ENCODE data around the gene SHLD1. TPM values are rescaled to one million over a fixed set of nuclear protein-coding genes. Genes with fewer than 3 reads are reported as not detected.

The SHLD1 gene
- total and polyA plus RNA-seq, 4 donors = 2.3 to 9.5 (median 4.0) TPM

DNA sequence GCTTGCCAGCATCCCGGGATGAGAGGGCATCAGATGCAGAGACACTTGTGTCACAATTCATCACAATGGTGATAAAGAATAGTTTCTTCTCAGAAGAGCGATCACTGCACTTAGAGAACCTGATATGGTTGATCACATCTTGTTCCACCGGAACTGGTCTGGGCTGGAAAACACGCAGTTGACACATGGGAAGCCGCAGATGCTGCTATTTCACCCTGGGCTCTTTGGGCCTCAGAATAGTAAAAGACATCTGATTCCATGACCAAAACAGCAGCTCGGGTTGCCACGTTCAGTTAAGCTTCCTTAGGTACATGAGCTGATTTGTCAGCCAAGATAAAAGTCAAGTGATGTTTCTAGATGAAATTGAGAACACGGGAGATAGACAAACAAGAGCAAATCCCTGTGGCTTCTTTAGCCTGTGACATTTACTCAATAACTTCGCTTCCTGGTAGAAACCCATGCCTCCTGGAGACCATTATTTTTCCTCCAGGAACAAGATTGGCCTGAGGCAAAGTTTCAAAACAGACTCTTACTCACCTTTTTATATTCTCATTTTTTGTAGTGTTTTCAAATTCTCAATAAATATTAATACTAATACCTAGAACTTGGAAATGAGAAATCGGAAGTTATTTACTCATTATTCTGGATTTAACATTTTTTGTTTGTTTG lies 140.7 kb downstream of the SHLD1 start:
- DNase-seq (no peak), ATAC-seq (ENCODE audit: low FRiP score) (no peak)
- Histone ChIP-seq H3K4me1 (ENCODE audit: control insufficient read depth in 1 of 2, insufficient read depth in 2 of 2, low read length in 2 of 2) (no peaks in the 10 kb centered on the region), H3K36me3 (ENCODE audit: control insufficient read depth in 1 of 2, insufficient read depth in 2 of 2, low read length in 1 of 2) (no peaks in the 10 kb centered on the region), H3K27me3 (ENCODE audit: control insufficient read depth in 1 of 2, insufficient read depth in 2 of 2, low read length in 1 of 2) (no peaks in the 10 kb centered on the region), H3K27ac (ENCODE audit: low read depth in 1 of 2, low read length in 2 of 2) (no peak overlapping the region), H3K9me3 (ENCODE audit: control insufficient read depth, low read length) (no peaks in the 10 kb centered on the region), H3K4me3 (ENCODE audit: low read length in 2 of 2) (no peak overlapping the region)
- intact Hi-C loops (cut with DNase I) = no loop called here
- WGBS, 2 donors = 73 to 77% methylated on average over 10 of the region's 10 CpGs

DNA sequence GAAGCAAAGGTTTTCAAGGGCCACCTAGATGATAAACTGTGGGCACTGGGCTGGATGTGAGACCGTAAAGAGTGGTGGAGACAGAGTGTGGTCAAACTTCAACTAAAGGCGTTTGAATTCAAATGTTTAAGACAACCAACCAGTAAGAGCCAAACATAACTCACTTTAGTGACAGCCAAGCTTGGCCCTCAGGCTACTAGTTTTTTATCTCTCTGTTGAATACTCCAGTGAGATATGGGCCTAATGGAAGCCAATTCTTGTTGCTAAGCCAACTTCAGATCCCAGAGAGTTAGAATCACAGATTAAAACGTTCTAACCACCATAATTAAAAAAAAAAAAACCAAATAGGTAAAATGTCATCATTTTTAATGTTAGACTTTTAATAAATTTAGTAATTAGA lies 142.9 kb downstream of the SHLD1 start:
- no peak for ATAC-seq (ENCODE audit: low FRiP score)
- Histone ChIP-seq H3K9me3 (ENCODE audit: control insufficient read depth, low read length) (peaks cover 2% of the 10 kb centered on the region), H3K4me3 (ENCODE audit: low read length in 2 of 2) (no peak overlapping the region), H3K36me3 (ENCODE audit: control insufficient read depth in 1 of 2, insufficient read depth in 2 of 2, low read length in 1 of 2) (no peaks in the 10 kb centered on the region), H3K4me1 (ENCODE audit: control insufficient read depth in 1 of 2, insufficient read depth in 2 of 2, low read length in 2 of 2) (no peaks in the 10 kb centered on the region), H3K27ac (ENCODE audit: low read depth in 1 of 2, low read length in 2 of 2) (no peak overlapping the region), H3K27me3 (ENCODE audit: control insufficient read depth in 1 of 2, insufficient read depth in 2 of 2, low read length in 1 of 2) (no peaks in the 10 kb centered on the region)
- intact Hi-C loops (cut with DNase I) = no loop called here
- DNase-seq = no peak
- WGBS, 2 donors = 35 to 42% methylated on average over 3 of the region's 3 CpGs

- 82% methylated on average over 2 of the region's 2 CpGs for WGBS, 2 donors
- intact Hi-C loops (cut with DNase I) = no loop called here
Measured at GRCh38 chr20:5893621-5894020, 143.4 kb downstream of the SHLD1 start.

DNA sequence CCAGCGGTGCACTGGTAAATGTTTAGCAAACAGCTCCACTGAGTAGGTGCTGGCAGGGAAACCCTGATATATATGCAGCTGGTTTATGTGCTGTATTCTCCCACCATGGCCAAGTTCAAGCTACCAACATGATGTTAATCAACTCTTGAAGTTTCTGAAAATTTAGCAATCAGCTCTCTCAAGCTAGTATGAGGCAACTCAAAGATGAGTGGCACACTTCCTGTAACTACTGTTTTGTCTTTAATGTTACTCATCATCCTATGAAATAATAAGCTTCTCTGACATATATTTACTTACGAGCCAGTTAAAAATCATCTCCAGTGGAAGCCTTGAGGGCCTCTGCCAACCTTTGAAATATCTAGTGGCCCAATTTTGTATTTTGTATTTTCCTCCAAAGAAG lies 145.4 kb downstream of the SHLD1 start:
- H3K4me3 ChIP-seq (ENCODE audit: low read length in 2 of 2) = no peak overlapping the region
- WGBS, 2 donors = 79% methylated on average over 2 of the region's 2 CpGs
- intact Hi-C loops (cut with DNase I) = no loop called here
- H3K36me3 ChIP-seq (ENCODE audit: control insufficient read depth in 1 of 2, insufficient read depth in 2 of 2, low read length in 1 of 2) = no peaks in the 10 kb centered on the region
- no peak overlapping the region for H3K27ac ChIP-seq (ENCODE audit: low read depth in 1 of 2, low read length in 2 of 2)
- no peak for ATAC-seq (ENCODE audit: low FRiP score)
- no peak for DNase-seq
- H3K27me3 ChIP-seq (ENCODE audit: control insufficient read depth in 1 of 2, insufficient read depth in 2 of 2, low read length in 1 of 2) = no peaks in the 10 kb centered on the region
- H3K9me3 ChIP-seq (ENCODE audit: control insufficient read depth, low read length) = peaks cover 2% of the 10 kb centered on the region
- H3K4me1 ChIP-seq (ENCODE audit: control insufficient read depth in 1 of 2, insufficient read depth in 2 of 2, low read length in 2 of 2) = no peaks in the 10 kb centered on the region

More at GRCh38 chr20:5893621-5894020, 143.4 kb downstream of the SHLD1 start:
- Histone ChIP-seq H3K36me3 (ENCODE audit: control insufficient read depth in 1 of 2, insufficient read depth in 2 of 2, low read length in 1 of 2) (no peaks in the 10 kb centered on the region), H3K9me3 (ENCODE audit: control insufficient read depth, low read length) (peaks cover 2% of the 10 kb centered on the region), H3K4me1 (ENCODE audit: control insufficient read depth in 1 of 2, insufficient read depth in 2 of 2, low read length in 2 of 2) (no peaks in the 10 kb centered on the region), H3K27me3 (ENCODE audit: control insufficient read depth in 1 of 2, insufficient read depth in 2 of 2, low read length in 1 of 2) (no peaks in the 10 kb centered on the region), H3K4me3 (ENCODE audit: low read length in 2 of 2) (no peak overlapping the region), H3K27ac (ENCODE audit: low read depth in 1 of 2, low read length in 2 of 2) (no peak overlapping the region)
- no peak for DNase-seq
- no peak for ATAC-seq (ENCODE audit: low FRiP score)

DNA sequence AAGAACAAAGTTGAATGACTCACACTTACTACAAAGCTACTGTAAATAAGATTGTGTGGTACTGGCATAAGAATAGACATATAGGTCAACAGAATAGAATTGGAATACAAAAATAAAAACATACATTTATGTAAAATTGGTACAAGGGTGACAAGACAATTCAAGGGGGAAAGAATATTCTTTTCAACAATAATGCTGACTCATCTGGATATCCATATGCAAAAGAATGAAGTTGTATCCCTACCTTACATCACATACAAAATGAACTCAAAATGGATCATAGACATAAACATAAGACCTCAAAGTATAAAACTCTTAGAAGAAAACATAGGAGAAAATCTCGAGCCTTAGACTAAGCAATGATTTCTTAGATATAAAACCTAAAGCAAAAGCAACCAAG lies 149.2 kb downstream of the SHLD1 start:
- no peak for ATAC-seq (ENCODE audit: low FRiP score)
- no peak overlapping the region for H3K4me3 ChIP-seq (ENCODE audit: low read length in 2 of 2)
- H3K9me3 ChIP-seq (ENCODE audit: control insufficient read depth, low read length) = peaks cover 2% of the 10 kb centered on the region
- intact Hi-C loops (cut with DNase I) = no loop called here
- 47 to 53% methylated on average over 1 of the region's 1 CpG for WGBS, 2 donors
- no peaks in the 10 kb centered on the region for H3K36me3 ChIP-seq (ENCODE audit: control insufficient read depth in 1 of 2, insufficient read depth in 2 of 2, low read length in 1 of 2)
- H3K4me1 ChIP-seq (ENCODE audit: control insufficient read depth in 1 of 2, insufficient read depth in 2 of 2, low read length in 2 of 2) = no peaks in the 10 kb centered on the region
- DNase-seq = no peak
- no peak overlapping the region for H3K27ac ChIP-seq (ENCODE audit: low read depth in 1 of 2, low read length in 2 of 2)
- no peaks in the 10 kb centered on the region for H3K27me3 ChIP-seq (ENCODE audit: control insufficient read depth in 1 of 2, insufficient read depth in 2 of 2, low read length in 1 of 2)

GRCh38 chr20:5900908-5901307 lies 150.7 kb downstream of the SHLD1 start:
- Histone ChIP-seq H3K9me3 (ENCODE audit: control insufficient read depth, low read length) (peaks cover 2% of the 10 kb centered on the region), H3K4me3 (ENCODE audit: low read length in 2 of 2) (no peak overlapping the region), H3K4me1 (ENCODE audit: control insufficient read depth in 1 of 2, insufficient read depth in 2 of 2, low read length in 2 of 2) (no peaks in the 10 kb centered on the region), H3K27ac (ENCODE audit: low read depth in 1 of 2, low read length in 2 of 2) (no peak overlapping the region), H3K36me3 (ENCODE audit: control insufficient read depth in 1 of 2, insufficient read depth in 2 of 2, low read length in 1 of 2) (no peaks in the 10 kb centered on the region), H3K27me3 (ENCODE audit: control insufficient read depth in 1 of 2, insufficient read depth in 2 of 2, low read length in 1 of 2) (no peaks in the 10 kb centered on the region)
- no peak for ATAC-seq (ENCODE audit: low FRiP score)
- 57 to 71% methylated on average over 1 of the region's 1 CpG for WGBS, 2 donors
- no peak for DNase-seq
- intact Hi-C loops (cut with DNase I) = no loop called here

- intact Hi-C loops (cut with DNase I) = no loop called here
- Histone ChIP-seq H3K36me3 (ENCODE audit: control insufficient read depth in 1 of 2, insufficient read depth in 2 of 2, low read length in 1 of 2) (no peaks in the 10 kb centered on the region), H3K9me3 (ENCODE audit: control insufficient read depth, low read length) (no peaks in the 10 kb centered on the region), H3K27ac (ENCODE audit: low read depth in 1 of 2, low read length in 2 of 2) (no peak overlapping the region), H3K4me1 (ENCODE audit: control insufficient read depth in 1 of 2, insufficient read depth in 2 of 2, low read length in 2 of 2) (no peaks in the 10 kb centered on the region), H3K27me3 (ENCODE audit: control insufficient read depth in 1 of 2, insufficient read depth in 2 of 2, low read length in 1 of 2) (no peaks in the 10 kb centered on the region), H3K4me3 (ENCODE audit: low read length in 2 of 2) (no peak overlapping the region)
- DNase-seq (no peak), ATAC-seq (ENCODE audit: low FRiP score) (no peak)
- whole genome bisulfite sequencing, 2 donors = 60 to 63% methylated on average over 2 of the region's 2 CpGs
Measured at GRCh38 chr20:5908981-5909380, 158.8 kb downstream of the SHLD1 start.

GRCh38 chr20:5910186-5910585 lies 160.0 kb downstream of the SHLD1 start:
- H3K36me3 ChIP-seq (ENCODE audit: control insufficient read depth in 1 of 2, insufficient read depth in 2 of 2, low read length in 1 of 2) = no peaks in the 10 kb centered on the region
- no peak overlapping the region for H3K27ac ChIP-seq (ENCODE audit: low read depth in 1 of 2, low read length in 2 of 2)
- H3K27me3 ChIP-seq (ENCODE audit: control insufficient read depth in 1 of 2, insufficient read depth in 2 of 2, low read length in 1 of 2) = no peaks in the 10 kb centered on the region
- no peaks in the 10 kb centered on the region for H3K9me3 ChIP-seq (ENCODE audit: control insufficient read depth, low read length)
- ATAC-seq (ENCODE audit: low FRiP score) = no peak
- H3K4me1 ChIP-seq (ENCODE audit: control insufficient read depth in 1 of 2, insufficient read depth in 2 of 2, low read length in 2 of 2) = no peaks in the 10 kb centered on the region
- 62 to 66% methylated on average over 6 of the region's 6 CpGs for WGBS, 2 donors
- no peak for DNase-seq
- H3K4me3 ChIP-seq (ENCODE audit: low read length in 2 of 2) = no peak overlapping the region
- intact Hi-C loops (cut with DNase I) = no loop called here

DNA sequence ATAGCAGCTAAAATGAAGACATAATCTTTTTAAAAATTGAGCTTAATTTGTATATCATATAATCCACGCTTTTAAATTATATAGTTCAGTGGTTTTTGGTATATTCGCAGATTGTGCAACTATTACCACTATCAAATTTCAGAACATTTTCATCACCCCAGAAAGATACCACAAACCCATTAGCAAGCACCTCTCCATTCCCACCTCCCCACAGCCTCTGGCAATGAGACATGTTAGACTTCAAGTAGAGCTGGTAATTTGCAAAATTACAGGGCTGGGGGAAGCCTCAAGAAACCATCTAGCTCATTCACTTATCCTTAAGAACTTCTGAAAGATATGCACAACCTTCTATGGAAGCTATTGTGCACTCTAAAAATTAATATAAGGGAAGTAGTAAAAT lies 163.0 kb downstream of the SHLD1 start:
- Histone ChIP-seq H3K27me3 (ENCODE audit: control insufficient read depth in 1 of 2, insufficient read depth in 2 of 2, low read length in 1 of 2) (peaks cover 0 to 2% of the 10 kb centered on the region in 2 donors), H3K36me3 (ENCODE audit: control insufficient read depth in 1 of 2, insufficient read depth in 2 of 2, low read length in 1 of 2) (no peaks in the 10 kb centered on the region), H3K4me3 (ENCODE audit: low read length in 2 of 2) (no peak overlapping the region), H3K4me1 (ENCODE audit: control insufficient read depth in 1 of 2, insufficient read depth in 2 of 2, low read length in 2 of 2) (no peaks in the 10 kb centered on the region), H3K9me3 (ENCODE audit: control insufficient read depth, low read length) (no peaks in the 10 kb centered on the region), H3K27ac (ENCODE audit: low read depth in 1 of 2, low read length in 2 of 2) (no peak overlapping the region)
- no peak for DNase-seq
- intact Hi-C loops (cut with DNase I) = no loop called here
- 90 to 94% methylated on average over 2 of the region's 2 CpGs for WGBS, 2 donors
- ATAC-seq (ENCODE audit: low FRiP score) = no peak

All from aorta (tissue), 5 donors.